Measurements from ENCODE around the gene TIAL1. TPM values are rescaled to one million over a fixed set of nuclear protein-coding genes. Genes with fewer than 3 reads are reported as not detected.

TIAL1 gene
- total and polyA plus RNA-seq, 2 of the 13 experiments (the other 11 are each of a cell fraction or from before 2014, with no cell fraction given): 31.5 to 148 TPM

- TF ChIP-seq AGO1 (IDR thresholded peaks at IDR 0.05; ENCODE audit: low read depth, low read length, poor library complexity, severe bottlenecking): peak; percentile 51
- TF ChIP-seq RAD21 (CRISPR knock-in tag; IDR thresholded peaks at IDR 0.05): peak; percentile 52
- peak; percentile 88 for TF ChIP-seq ZNF687 (CRISPR knock-in tag; IDR thresholded peaks at IDR 0.05)
- no peak for TF ChIP-seq ZBTB34 (CRISPR knock-in tag; IDR thresholded peaks at IDR 0.05)
- no peak for TF ChIP-seq NRL (CRISPR knock-in tag; IDR thresholded peaks at IDR 0.05; ENCODE audit: borderline replicate concordance)
- peak; percentile 32; the same call in 1 of the 2 replicates for TF ChIP-seq FOXC1 (CRISPR knock-in tag; IDR thresholded peaks at IDR 0.05; ENCODE audit: borderline replicate concordance)
- TF ChIP-seq ZNF749 (CRISPR knock-in tag; IDR thresholded peaks at IDR 0.05; ENCODE audit: borderline replicate concordance): no peak
- peak; percentile 77; the same call in 1 of the 2 replicates for TF ChIP-seq ZNF274 (CRISPR knock-in tag; IDR thresholded peaks at IDR 0.05)
- no peak for TF ChIP-seq HHEX (CRISPR knock-in tag; IDR thresholded peaks at IDR 0.05)
- peak; percentile 35; the same call in 1 of the 2 replicates for TF ChIP-seq KDM5B (CRISPR knock-in tag; IDR thresholded peaks at IDR 0.05; ENCODE audit: borderline replicate concordance)
- TF ChIP-seq KDM2A (CRISPR knock-in tag; IDR thresholded peaks at IDR 0.05; ENCODE audit: borderline replicate concordance, low read depth): 0 out of 2 replicates have a peak, but pooled peaks have one; percentile 44
- no peak for TF ChIP-seq ZNF451 (CRISPR knock-in tag; IDR thresholded peaks at IDR 0.05)
- no peak for TF ChIP-seq ZMYM3 (CRISPR knock-in tag; IDR thresholded peaks at IDR 0.05)
- TF ChIP-seq NFE2 (CRISPR knock-in tag; IDR thresholded peaks at IDR 0.05): no peak
- peak; percentile 30; the same call in 1 of the 2 replicates for TF ChIP-seq NFKB2 (CRISPR knock-in tag; IDR thresholded peaks at IDR 0.05; ENCODE audit: borderline replicate concordance)
- no peak for TF ChIP-seq HIC2 (CRISPR knock-in tag; IDR thresholded peaks at IDR 0.05; ENCODE audit: low read depth)
- TF ChIP-seq ZBTB42 (CRISPR knock-in tag; IDR thresholded peaks at IDR 0.05): peak; percentile 44; the same call in 1 of the 2 replicates
- TF ChIP-seq PREB (CRISPR knock-in tag; IDR thresholded peaks at IDR 0.05): no peak
- no peak for TF ChIP-seq EED (CRISPR knock-in tag; IDR thresholded peaks at IDR 0.05)
These were observed 53.6 kb downstream of the TIAL1 start (continued) for GRCh38 chr10:119542988-119543813.

Measured in HepG2 (cell line).